Caco-2 (cell line): ENCODE results near the gene TSC22D1. TPM values are rescaled to one million over a fixed set of nuclear protein-coding genes. Genes with fewer than 3 reads are reported as not detected.

Experiments used
- BruUV-seq: library from RNA; stranded (reverse); fragments of 400-500 nt; replicated peaks from 2 replicates; lab custom pipeline; 2021; lab: Mats Ljungman, UMichigan
- CTCF ChIA-PET: fragments of 300-600 bp; sonication (Branson Sonifier 250); formaldehyde crosslinking; loops from one replicate; lab custom pipeline; 2022; ENCODE audit warnings: antibody characterized with exemption; lab: Charles Lee
- POLR2A ChIA-PET: fragments of 300-600 bp; sonication (Branson Sonifier 250); formaldehyde crosslinking; loops from one replicate; lab custom pipeline; 2022; ENCODE audit warnings: antibody characterized with exemption; lab: Charles Lee
- DNase-seq, 2 experiments: peaks; one replicate each; pipeline versions ENCODE4 v3.0.0 to v3.0.0-alpha.2; 2020 to 2022
- H3K27me3 ChIP-seq: replicated peaks from 2 replicates; pipeline ENCODE4 v1.6.0; 2011; ENCODE audit warnings: low read length; ENCODE audit not compliant: control insufficient read depth, insufficient read depth
- H3K36me3 ChIP-seq: 2 replicates; pipeline ENCODE4 v1.5.1; 2011; ENCODE audit warnings: low read length; ENCODE audit not compliant: control insufficient read depth, insufficient read depth
- H3K4me1 ChIP-seq: fragments of 250-450 bp; sonication (Bioruptor Pico); 2 replicates; pipeline ENCODE4 v1.5.1; 2020; ENCODE audit warnings: mild to moderate bottlenecking
- H3K4me3 ChIP-seq: 2 replicates; pipeline ENCODE4 v1.5.1; 2011; ENCODE audit warnings: low read depth, mild to moderate bottlenecking, control low read depth, low read length
- H3K9me3 ChIP-seq: fragments of 250-450 bp; sonication (Bioruptor Pico); 2 replicates; pipeline ENCODE4 v1.5.1; 2020; ENCODE audit warnings: mild to moderate bottlenecking, moderate library complexity
- H3K27ac Mint-ChIP-seq: one replicate; pipeline ENCODE4 v1.8.0; 2022; ENCODE audit warnings: mixed read lengths; ENCODE audit not compliant: unreplicated experiment
- H3K27me3 Mint-ChIP-seq: one replicate; pipeline ENCODE4 v1.8.0; 2022; ENCODE audit warnings: mixed read lengths; ENCODE audit not compliant: insufficient read depth, unreplicated experiment
- H3K36me3 Mint-ChIP-seq: one replicate; pipeline ENCODE4 v1.8.0; 2022; ENCODE audit warnings: mild to moderate bottlenecking, mixed read lengths; ENCODE audit not compliant: insufficient read depth, unreplicated experiment
- H3K4me1 Mint-ChIP-seq: one replicate; pipeline ENCODE4 v1.8.0; 2022; ENCODE audit warnings: low read depth, mixed read lengths; ENCODE audit not compliant: unreplicated experiment
- H3K4me3 Mint-ChIP-seq: one replicate; pipeline ENCODE4 v1.8.0; 2022; ENCODE audit warnings: mild to moderate bottlenecking, moderate library complexity, mixed read lengths; ENCODE audit not compliant: unreplicated experiment
- H3K9me3 Mint-ChIP-seq: one replicate; pipeline ENCODE4 v1.8.0; 2022; ENCODE audit warnings: mixed read lengths; ENCODE audit not compliant: unreplicated experiment
- CTCF ChIP-seq, 2 experiments: fragments of 200-600 bp in 1 of 2; IDR thresholded peaks; 1 replicate in 1 of 2; 2 replicates in 1 of 2; pipeline versions ENCODE4 v1.5.1 to v1.8.0; 2011 to 2022; ENCODE audit warnings: antibody characterized with exemption in 1 of 2, control low read depth in 1 of 2, inconsistent platforms in 1 of 2, low read depth in 1 of 2, low read length in 1 of 2, mild to moderate bottlenecking in 1 of 2, moderate library complexity in 1 of 2; ENCODE audit not compliant: insufficient read depth in 1 of 2, severe bottlenecking in 1 of 2, unreplicated experiment in 1 of 2
- intact Hi-C: fragments of 100-400 bp; cut with micrococcal nuclease; formaldehyde crosslinking; loops from one replicate; pipeline ENCODE4 v1.10.0; 2022; ENCODE audit not compliant: unreplicated experiment
- total RNA-seq: library from RNA; stranded (reverse); gene quantifications from 2 replicates; pipeline ENCODE4 v1.2.3, GENCODE V29; 2022

Gene TSC22D1
- total RNA-seq, 1 experiment from 2014 or later: 159 TPM

- TF ChIP-seq CTCF (IDR thresholded peaks at IDR 0.05; ENCODE audit: insufficient read depth in 1 of 2, low read depth in 1 of 2, low read length in 1 of 2, severe bottlenecking in 1 of 2, unreplicated experiment in 1 of 2): no peak
- H3K27me3 Mint-ChIP-seq: no peaks in the 10 kb centered on the region
- peaks cover 6% of the 10 kb centered on the region for H3K4me1 Mint-ChIP-seq
- H3K9me3 ChIP-seq: no peaks in the 10 kb centered on the region
- no peak overlapping the region for H3K4me3 ChIP-seq
- BruUV-seq: no TSS peak
- intact Hi-C loops: no loop called here
- DNase-seq: peak in 1 of 2 experiments; percentile 28
- no peaks in the 10 kb centered on the region for H3K27me3 ChIP-seq
- no peaks in the 10 kb centered on the region for H3K36me3 ChIP-seq
- no peak overlapping the region for H3K4me3 Mint-ChIP-seq
- H3K9me3 Mint-ChIP-seq: no peaks in the 10 kb centered on the region
- CTCF ChIA-PET: no interaction called here
- no peak overlapping the region for H3K27ac Mint-ChIP-seq
- POLR2A ChIA-PET: no interaction called here
- H3K4me1 ChIP-seq: peaks cover 13% of the 10 kb centered on the region
- no peaks in the 10 kb centered on the region for H3K36me3 Mint-ChIP-seq
These were observed 41.5 kb upstream of the TSC22D1 start for GRCh38 chr13:44617648-44618047.

- intact Hi-C loops: no loop called here
- Mint-ChIP-seq H3K27me3 (no peaks in the 10 kb centered on the region), H3K27ac (no peak overlapping the region), H3K4me3 (no peak overlapping the region), H3K4me1 (no peaks in the 10 kb centered on the region), H3K36me3 (no peaks in the 10 kb centered on the region), H3K9me3 (peaks cover 16% of the 10 kb centered on the region)
- Histone ChIP-seq H3K4me1 (no peaks in the 10 kb centered on the region), H3K27me3 (no peaks in the 10 kb centered on the region), H3K9me3 (0 out of 2 replicates have a peak, but pooled peaks cover 3% of the 10 kb centered on the region), H3K36me3 (no peaks in the 10 kb centered on the region), H3K4me3 (no peak overlapping the region)
- DNase-seq: no peak
- ChIA-PET CTCF (no interaction called here), POLR2A (no interaction called here)
- TF ChIP-seq CTCF (IDR thresholded peaks at IDR 0.05; ENCODE audit: insufficient read depth in 1 of 2, low read depth in 1 of 2, low read length in 1 of 2, severe bottlenecking in 1 of 2, unreplicated experiment in 1 of 2): no peak
- BruUV-seq: no TSS peak
These were observed 33.0 kb upstream of the TSC22D1 start for GRCh38 chr13:44609137-44609536.

- H3K4me1 ChIP-seq: peaks cover 4% of the 10 kb centered on the region; the same call in 1 of the 2 replicates
- POLR2A ChIA-PET: no interaction called here
- Mint-ChIP-seq H3K4me3 (no peak overlapping the region), H3K36me3 (no peaks in the 10 kb centered on the region), H3K27me3 (no peaks in the 10 kb centered on the region), H3K9me3 (peaks cover 11% of the 10 kb centered on the region), H3K4me1 (no peaks in the 10 kb centered on the region), H3K27ac (no peak overlapping the region)
- 0 out of 2 replicates have a peak, but pooled peaks cover 3% of the 10 kb centered on the region for H3K9me3 ChIP-seq
- CTCF ChIA-PET: no interaction called here
- no TSS peak for BruUV-seq
- no peaks in the 10 kb centered on the region for H3K27me3 ChIP-seq
- no peak for TF ChIP-seq CTCF (IDR thresholded peaks at IDR 0.05; ENCODE audit: insufficient read depth in 1 of 2, low read depth in 1 of 2, low read length in 1 of 2, severe bottlenecking in 1 of 2, unreplicated experiment in 1 of 2)
- intact Hi-C loops: no loop called here
- DNase-seq: no peak
- no peaks in the 10 kb centered on the region for H3K36me3 ChIP-seq
- no peak overlapping the region for H3K4me3 ChIP-seq
These were observed 29.6 kb upstream of the TSC22D1 start for GRCh38 chr13:44605721-44606120.
